Stimulated activated CD4-positive, alpha-beta T cell treated with anti-CD3 and anti-CD28 coated beads, TNF-alpha, amount 100 ng/mL, for 1 hour (primary cell): Measurements from ENCODE around the gene INHBE.

ENCODE experiments used
- DNase-seq, 3 donors: peaks; one replicate each; pipeline ENCODE4 v3.0.0-alpha.2; 2020; ENCODE audit warnings: low read depth in 3 of 3, low spot score in 1 of 3

Gene INHBE

GRCh38 chr12:57459750-57460467, 4.8 kb downstream of the INHBE start, which contains the start of gene GLI1:
GLI1 (plus strand) TSS chr12:57459785; CDS start chr12:57463692, 3,907 bp downstream.
- no peak for DNase-seq

DNA sequence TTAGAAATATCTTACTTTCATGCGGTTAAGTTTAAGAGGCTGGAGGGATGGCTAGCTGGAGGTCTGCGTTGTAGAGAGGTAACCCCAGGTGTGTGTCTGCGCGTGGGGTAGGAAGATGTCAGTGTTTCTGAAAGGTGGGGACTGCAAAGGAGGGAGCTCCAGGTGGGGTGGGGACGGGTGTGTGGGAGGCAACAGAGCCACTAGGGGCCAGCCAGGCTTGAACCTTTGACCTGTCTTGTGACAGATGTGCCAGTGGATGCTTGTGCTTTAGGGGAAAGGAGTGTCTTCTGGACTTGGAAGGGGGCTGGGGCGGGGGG, 5.3 kb downstream of the INHBE start:
- no peak for DNase-seq

DNA sequence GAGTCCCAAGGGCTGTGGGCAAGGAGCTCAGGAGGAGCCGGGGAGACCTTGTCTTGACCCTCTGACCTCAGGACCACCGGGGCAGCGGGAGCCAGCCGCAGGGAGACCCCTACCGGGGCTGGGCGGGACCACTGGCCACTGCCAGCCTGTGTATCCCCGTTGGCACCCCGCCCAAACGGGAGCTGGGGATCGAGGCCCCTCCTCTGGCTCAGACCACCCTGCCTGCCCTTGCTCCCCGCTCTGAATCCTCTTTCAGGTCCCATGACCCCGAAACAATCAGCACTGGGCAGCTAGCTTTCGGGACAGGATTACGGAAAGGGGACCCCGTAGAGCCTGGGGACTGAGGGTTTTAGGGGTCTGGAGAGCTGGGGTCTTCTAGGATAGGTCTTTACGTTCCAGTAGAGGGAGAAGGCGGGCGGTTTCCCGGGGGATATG, 5.8 kb downstream of the INHBE start:
- no peak for DNase-seq

DNA sequence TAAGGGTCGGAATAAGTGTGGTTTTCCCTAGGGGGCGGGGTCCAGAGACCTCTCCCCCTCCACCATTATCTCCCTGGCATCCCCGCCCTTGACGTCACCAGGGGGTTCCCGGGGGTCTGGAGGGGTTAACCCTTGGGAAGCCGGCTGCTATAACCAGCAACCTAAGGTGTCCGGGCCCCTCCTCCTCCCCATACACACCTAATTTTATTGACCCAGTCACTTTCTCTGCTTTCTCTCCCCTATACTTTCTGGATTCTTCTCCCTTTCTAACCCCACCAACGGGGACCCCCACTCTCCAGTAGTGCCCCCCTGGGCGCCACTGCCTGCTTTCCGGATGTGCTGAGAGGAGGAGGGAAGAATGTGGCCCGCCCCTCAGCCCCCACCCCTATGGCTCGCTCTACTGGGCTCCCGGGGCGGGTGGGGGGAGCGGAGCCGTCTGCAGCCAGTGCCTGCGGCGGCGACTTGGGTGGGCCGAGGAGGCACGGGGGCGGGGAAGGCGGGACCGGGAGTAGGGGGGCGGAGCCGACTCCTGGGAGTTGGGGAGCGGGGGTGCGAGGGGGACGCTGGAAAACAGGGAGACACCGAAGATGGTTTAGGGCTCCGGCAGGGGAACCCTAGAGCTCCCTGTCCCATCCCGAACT, 6.3 kb downstream of the INHBE start:
- DNase-seq, result no peak

GRCh38 chr12:57461917-57462250, 6.8 kb downstream of the INHBE start:
- no peak for DNase-seq

GRCh38 chr12:57462251-57462911, 7.3 kb downstream of the INHBE start:
- peak; percentile 75 to 83 (median 79) for DNase-seq

- no peak for DNase-seq
Measured at GRCh38 chr12:57462912-57463253, 7.8 kb downstream of the INHBE start.

DNA sequence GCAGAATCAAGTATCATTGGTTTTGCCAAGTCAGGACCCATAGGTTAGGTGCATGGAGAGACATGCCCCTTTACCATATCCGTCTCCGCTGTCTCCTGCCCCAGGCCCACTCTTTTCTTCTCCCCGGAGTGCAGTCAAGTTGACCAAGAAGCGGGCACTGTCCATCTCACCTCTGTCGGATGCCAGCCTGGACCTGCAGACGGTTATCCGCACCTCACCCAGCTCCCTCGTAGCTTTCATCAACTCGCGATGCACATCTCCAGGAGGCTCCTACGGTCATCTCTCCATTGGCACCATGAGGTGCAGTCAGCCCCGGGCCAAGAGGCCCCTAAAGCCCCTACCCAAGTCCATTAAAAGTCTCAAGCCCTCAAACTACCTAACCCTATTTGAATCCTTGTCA, 9.5 kb downstream of the INHBE start:
- DNase-seq, result no peak

DNA sequence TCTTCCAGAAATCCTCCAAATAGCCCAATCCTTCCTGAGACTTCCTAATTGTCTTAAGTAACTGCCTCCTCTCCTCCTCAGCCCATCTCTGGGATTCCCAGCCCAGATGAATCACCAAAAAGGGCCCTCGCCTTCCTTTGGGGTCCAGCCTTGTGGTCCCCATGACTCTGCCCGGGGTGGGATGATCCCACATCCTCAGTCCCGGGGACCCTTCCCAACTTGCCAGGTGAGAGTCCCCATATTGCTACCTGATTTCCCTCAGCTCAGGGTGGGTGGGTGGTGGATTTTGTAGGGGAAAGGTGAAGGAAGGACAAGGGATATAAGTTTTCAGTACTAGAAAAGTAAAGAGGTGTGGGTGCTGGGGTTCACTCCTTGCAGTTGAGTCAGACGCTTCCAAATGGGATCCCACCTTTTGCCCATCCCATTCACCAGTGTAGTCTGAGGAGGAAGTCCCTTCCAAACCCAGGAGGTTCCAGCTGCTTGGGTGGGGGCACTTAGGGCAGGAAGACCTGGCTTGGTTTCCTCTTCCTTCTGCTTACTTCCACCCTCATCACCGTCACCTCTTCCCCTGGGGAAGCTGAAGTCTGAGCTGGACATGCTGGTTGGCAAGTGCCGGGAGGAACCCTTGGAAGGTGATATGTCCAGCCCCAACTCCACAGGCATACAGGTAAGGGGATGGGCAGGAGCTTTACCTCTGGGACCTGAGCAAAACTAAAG, 10.1 kb downstream of the INHBE start:
- no peak for DNase-seq

DNA sequence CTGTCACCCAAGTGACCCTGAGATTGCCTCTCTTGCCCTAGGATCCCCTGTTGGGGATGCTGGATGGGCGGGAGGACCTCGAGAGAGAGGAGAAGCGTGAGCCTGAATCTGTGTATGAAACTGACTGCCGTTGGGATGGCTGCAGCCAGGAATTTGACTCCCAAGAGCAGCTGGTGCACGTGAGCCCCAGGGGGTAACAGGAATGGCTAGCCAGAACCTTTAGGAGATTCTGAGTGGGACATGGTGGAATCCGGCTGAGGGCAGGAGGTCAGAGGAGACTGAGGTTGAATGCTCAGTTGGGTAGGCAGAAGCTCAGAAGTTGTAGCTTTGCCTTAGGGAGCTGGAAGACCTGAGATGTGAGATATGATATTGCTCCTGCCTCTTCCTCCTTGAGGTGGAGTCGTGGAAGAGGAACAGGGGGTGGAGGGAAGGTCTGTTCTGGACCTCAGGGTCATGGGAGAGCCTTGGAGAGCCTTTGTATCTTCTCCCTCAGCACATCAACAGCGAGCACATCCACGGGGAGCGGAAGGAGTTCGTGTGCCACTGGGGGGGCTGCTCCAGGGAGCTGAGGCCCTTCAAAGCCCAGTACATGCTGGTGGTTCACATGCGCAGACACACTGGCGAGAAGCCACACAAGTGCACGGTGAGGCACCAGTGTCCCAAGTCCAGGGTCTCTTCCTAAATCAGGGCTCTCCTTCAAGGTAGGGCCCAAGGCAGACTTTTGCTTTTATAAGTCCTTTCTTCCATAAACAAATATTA, 10.8 kb downstream of the INHBE start:
- no peak for DNase-seq

DNA sequence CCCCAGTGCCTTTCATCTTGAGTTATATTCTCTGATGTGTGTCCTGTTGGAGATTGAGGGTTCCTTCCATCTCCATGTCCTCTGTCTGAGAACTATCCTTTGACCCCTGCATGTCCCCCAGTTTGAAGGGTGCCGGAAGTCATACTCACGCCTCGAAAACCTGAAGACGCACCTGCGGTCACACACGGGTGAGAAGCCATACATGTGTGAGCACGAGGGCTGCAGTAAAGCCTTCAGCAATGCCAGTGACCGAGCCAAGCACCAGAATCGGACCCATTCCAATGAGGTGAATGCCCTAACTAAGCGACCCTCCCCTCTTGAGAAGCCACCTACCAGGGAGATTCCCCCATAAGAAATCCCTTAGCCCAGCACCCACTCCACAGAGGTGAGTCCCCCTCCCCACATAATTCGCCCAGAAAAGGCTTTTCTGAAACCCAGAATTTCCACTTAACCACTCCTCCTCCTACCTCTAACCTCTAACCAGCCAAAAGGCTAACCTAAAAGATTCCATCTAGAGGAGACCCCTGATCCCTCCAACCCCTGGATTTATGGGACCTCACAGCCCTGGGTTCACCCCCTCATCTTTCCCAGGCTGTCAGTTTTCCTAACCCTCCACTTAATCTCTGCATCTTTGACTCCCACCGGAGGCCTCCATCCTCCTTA, 12.2 kb downstream of the INHBE start:
- DNase-seq, result no peak

DNA sequence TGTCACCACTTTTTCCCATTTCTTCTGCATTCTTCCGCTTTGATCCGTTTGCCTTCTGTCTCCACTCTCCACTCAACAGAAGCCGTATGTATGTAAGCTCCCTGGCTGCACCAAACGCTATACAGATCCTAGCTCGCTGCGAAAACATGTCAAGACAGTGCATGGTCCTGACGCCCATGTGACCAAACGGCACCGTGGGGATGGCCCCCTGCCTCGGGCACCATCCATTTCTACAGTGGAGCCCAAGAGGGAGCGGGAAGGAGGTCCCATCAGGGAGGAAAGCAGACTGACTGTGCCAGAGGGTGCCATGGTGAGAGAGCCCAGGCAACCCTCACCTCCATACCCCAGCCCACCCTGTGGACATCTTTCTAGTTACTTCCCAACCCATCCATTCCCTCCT, 12.8 kb downstream of the INHBE start:
- no peak for DNase-seq

DNA sequence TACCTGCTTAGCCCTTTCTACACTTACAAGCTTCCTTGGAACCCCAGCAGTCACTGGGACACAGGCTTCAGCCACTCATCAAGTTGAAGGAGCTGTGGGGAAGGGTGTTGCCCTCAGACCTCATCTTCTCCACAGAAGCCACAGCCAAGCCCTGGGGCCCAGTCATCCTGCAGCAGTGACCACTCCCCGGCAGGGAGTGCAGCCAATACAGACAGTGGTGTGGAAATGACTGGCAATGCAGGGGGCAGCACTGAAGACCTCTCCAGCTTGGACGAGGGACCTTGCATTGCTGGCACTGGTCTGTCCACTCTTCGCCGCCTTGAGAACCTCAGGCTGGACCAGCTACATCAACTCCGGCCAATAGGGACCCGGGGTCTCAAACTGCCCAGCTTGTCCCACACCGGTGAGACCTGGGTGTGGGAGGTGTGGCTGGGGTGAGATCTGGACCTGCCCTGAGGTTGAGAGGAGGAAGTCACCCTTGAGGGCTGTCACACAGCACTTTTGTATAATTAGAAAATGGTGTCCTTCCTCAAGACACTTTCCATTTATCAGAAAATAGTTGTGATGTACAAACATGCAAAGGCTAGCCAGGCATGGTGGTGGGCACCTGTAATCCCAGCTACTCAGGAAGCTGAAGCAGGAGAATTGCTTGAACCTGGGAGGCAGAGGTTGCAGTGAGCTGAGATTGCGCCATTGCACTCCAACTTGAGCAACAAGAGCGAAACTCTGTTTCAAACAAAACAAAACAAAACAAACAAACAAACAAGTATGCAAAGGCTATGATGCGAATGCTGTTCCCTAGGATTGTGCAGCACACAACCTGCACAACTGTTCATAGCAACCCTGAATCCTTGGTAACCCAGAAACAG, 14.4 kb downstream of the INHBE start:
- DNase-seq, result no peak

DNA sequence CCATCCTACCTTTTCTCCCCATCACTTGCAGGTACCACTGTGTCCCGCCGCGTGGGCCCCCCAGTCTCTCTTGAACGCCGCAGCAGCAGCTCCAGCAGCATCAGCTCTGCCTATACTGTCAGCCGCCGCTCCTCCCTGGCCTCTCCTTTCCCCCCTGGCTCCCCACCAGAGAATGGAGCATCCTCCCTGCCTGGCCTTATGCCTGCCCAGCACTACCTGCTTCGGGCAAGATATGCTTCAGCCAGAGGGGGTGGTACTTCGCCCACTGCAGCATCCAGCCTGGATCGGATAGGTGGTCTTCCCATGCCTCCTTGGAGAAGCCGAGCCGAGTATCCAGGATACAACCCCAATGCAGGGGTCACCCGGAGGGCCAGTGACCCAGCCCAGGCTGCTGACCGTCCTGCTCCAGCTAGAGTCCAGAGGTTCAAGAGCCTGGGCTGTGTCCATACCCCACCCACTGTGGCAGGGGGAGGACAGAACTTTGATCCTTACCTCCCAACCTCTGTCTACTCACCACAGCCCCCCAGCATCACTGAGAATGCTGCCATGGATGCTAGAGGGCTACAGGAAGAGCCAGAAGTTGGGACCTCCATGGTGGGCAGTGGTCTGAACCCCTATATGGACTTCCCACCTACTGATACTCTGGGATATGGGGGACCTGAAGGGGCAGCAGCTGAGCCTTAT, 15.3 kb downstream of the INHBE start:
- DNase-seq, result no peak

GRCh38 chr12:57470970-57471656, 16.0 kb downstream of the INHBE start:
- DNase-seq, result no peak

GRCh38 chr12:57471661-57472060, 16.6 kb downstream of the INHBE start:
- DNase-seq, result no peak

GRCh38 chr12:57472391-57472790, 17.3 kb downstream of the INHBE start:
- DNase-seq, result no peak

DNA sequence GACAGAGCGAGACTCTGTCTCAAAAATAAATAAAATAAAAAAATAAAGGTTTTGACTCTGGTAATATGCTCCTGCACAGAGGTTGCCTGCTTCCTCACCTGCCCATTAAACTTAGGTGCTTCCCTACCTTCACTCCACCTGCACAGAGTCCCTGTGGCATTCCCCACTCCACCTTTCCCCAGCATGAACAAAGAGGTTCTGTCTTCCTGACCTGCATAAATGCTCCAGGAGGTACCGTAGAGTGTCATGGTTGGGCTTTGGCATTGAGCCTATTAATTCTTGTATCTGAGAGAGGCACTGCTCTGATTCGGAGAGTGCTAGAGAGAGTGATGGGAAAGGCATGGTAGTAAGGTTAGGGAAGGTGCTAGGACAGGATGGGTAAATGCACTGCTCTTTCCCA, 18.3 kb downstream of the INHBE start:
- no peak for DNase-seq

DNA sequence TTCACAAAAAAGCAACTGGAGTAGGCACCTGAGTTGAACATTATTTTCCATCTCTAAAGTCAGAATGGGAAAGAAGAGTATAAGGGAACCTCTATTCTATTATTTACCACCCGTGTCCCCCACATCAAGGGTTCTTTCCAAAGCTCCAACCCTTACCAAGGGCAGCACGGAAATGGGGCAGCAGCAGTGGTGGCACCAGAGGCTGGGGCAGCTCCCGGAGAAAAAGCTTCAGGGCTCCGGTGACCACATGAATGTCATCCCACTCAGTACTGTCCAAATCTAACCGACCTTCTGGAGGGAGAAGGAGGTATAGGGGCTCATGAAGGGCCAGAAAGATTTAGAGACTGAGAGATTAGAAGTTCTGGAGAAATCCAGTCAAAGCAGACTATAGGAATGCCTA, 18.8 kb downstream of the INHBE start:
- DNase-seq, result no peak
